GM12878 (cell line): Measurements from ENCODE around the gene GARIN5B. TPM values are rescaled to one million over a fixed set of nuclear protein-coding genes. Genes with fewer than 3 reads are reported as not detected.
A peak's percentile ranks its signal among the peaks of the same experiment; 100 is the strongest.

ENCODE experiments used
- ATAC-seq: fragments of 200-7000 bp; cut with Tn5 transposase; 3 replicates; pipeline ENCODE4 v1.9.1; 2020; ENCODE audit warnings: mild to moderate bottlenecking, moderate library complexity
- BruUV-seq: library from RNA; stranded (reverse); fragments of 400-500 nt; replicated peaks from 2 replicates; lab custom pipeline; 2021; lab: Mats Ljungman, UMichigan
- CTCF ChIA-PET: fragments of 300-600 bp; sonication (Branson Sonifier 250); formaldehyde crosslinking; extraction: SDS; loops from one replicate; lab custom pipeline; 2021; ENCODE audit warnings: inconsistent platforms; lab: Yijun Ruan, JAX
- POLR2A ChIA-PET: fragments of 350-600 bp; formaldehyde crosslinking; extraction: SDS; loops from one replicate; lab custom pipeline; 2021; ENCODE audit warnings: inconsistent platforms; lab: Charles Lee
- RAD21 ChIA-PET: fragments of 300-600 bp; sonication (Branson Sonifier 250); formaldehyde crosslinking; loops from one replicate; lab custom pipeline; 2023; ENCODE audit warnings: antibody characterized with exemption; ENCODE audit not compliant: unreplicated experiment; lab: Charles Lee
- SMC1A ChIA-PET: fragments of 300-600 bp; sonication (Branson Sonifier 250); formaldehyde crosslinking; loops from one replicate; lab custom pipeline; 2023; ENCODE audit not compliant: unreplicated experiment, uncharacterized antibody; lab: Charles Lee
- DNase-seq: peaks from one replicate; pipeline ENCODE4 v3.0.0-alpha.2; 2011; ENCODE audit warnings: low read depth, low spot score
- FAIRE-seq: peaks from 3 replicates; lab custom pipeline; 2011; peaks lifted over from hg19 to GRCh38; lab: Jason Lieb, UNC
- H2AFZ ChIP-seq: 2 replicates; pipeline ENCODE4 v1.6.0; 2011; ENCODE audit warnings: low read depth, low read length, control low read depth; ENCODE audit not compliant: control insufficient read depth
- H3K27ac ChIP-seq: 2 replicates; pipeline ENCODE4 v1.5.1; 2011; ENCODE audit warnings: control low read depth; ENCODE audit not compliant: control insufficient read depth, insufficient read depth
- H3K27me3 ChIP-seq, 2 experiments: replicated peaks in 1 of 2; 2 replicates each; pipeline versions ENCODE4 v1.6.0 to v1.6.1; 2011; ENCODE audit warnings: low read length in 1 of 2; ENCODE audit not compliant: control insufficient read depth in 2 of 2, insufficient read depth in 2 of 2
- H3K36me3 ChIP-seq, 2 experiments: 2 replicates each; pipeline ENCODE4 v1.5.1; 2011; ENCODE audit warnings: low read length in 1 of 2; ENCODE audit not compliant: control insufficient read depth in 2 of 2, insufficient read depth in 2 of 2
- H3K4me1 ChIP-seq: 2 replicates; pipeline ENCODE4 v1.6.1; 2011; ENCODE audit warnings: mild to moderate bottlenecking, low read length, moderate library complexity, mixed read lengths; ENCODE audit not compliant: control insufficient read depth, insufficient read depth
- H3K4me2 ChIP-seq: 2 replicates; pipeline ENCODE4 v1.6.0; 2011; ENCODE audit warnings: control low read depth; ENCODE audit not compliant: control insufficient read depth, insufficient read depth
- H3K4me3 ChIP-seq: fragments of 200-600 bp; sonication (generic); 2 replicates; pipeline ENCODE4 v1.5.1; 2016
- H3K79me2 ChIP-seq: 2 replicates; pipeline ENCODE4 v1.6.0; 2011; ENCODE audit warnings: low read length; ENCODE audit not compliant: control insufficient read depth, insufficient read depth
- H3K9ac ChIP-seq: 2 replicates; pipeline ENCODE4 v1.8.0; 2011; ENCODE audit warnings: low read length, control low read depth, mixed read lengths; ENCODE audit not compliant: control insufficient read depth, insufficient read depth
- H3K9me3 ChIP-seq: replicated peaks from 3 replicates; pipeline ENCODE4 v1.5.1; 2011; ENCODE audit warnings: mild to moderate bottlenecking, low read length; ENCODE audit not compliant: control insufficient read depth, insufficient read depth
- H4K20me1 ChIP-seq: 2 replicates; pipeline ENCODE4 v1.6.0; 2011; ENCODE audit not compliant: control insufficient read depth, insufficient read depth
- ATF3 ChIP-seq: IDR thresholded peaks from 2 replicates; pipeline ENCODE4 v1.6.1; 2011; ENCODE audit warnings: low read depth, mild to moderate bottlenecking, low read length, moderate library complexity, borderline replicate concordance; ENCODE audit errors: extremely low read depth
- CEBPB ChIP-seq, 2 experiments: fragments of 150-350 bp in 1 of 2; IDR thresholded peaks; 2 replicates each; pipeline ENCODE4 v1.6.1; 2012 to 2014; ENCODE audit warnings: low read depth in 2 of 2, low read length in 2 of 2, borderline replicate concordance in 1 of 2, inconsistent platforms in 1 of 2
- CREB1 ChIP-seq: IDR thresholded peaks from 2 replicates; pipeline ENCODE4 v1.6.1; 2012; ENCODE audit warnings: low read depth, mild to moderate bottlenecking, inconsistent platforms
- GABPA ChIP-seq: IDR thresholded peaks from 2 replicates; pipeline ENCODE4 v1.6.1; 2014; ENCODE audit warnings: antibody characterized with exemption, low read depth, mild to moderate bottlenecking, inconsistent platforms
- IKZF1 ChIP-seq: fragments of 450-650 bp; conservative IDR thresholded peaks from 2 replicates; pipeline ENCODE4 v1.6.1; 2017; ENCODE audit warnings: antibody characterized with exemption, mild to moderate bottlenecking
- MTA2 ChIP-seq: fragments of 450-650 bp; IDR thresholded peaks from 2 replicates; pipeline ENCODE4 v1.6.1; 2016; ENCODE audit warnings: low read depth, mild to moderate bottlenecking, moderate library complexity
- RAD21 ChIP-seq: IDR thresholded peaks from 2 replicates; pipeline ENCODE4 v1.6.1; 2011; ENCODE audit warnings: mild to moderate bottlenecking, low read depth, low read length, moderate library complexity; ENCODE audit not compliant: insufficient read depth
- RFX5 ChIP-seq: IDR thresholded peaks from 2 replicates; pipeline ENCODE4 v1.6.1; 2011; ENCODE audit warnings: low read depth, low read length, improper control_type of control experiment
- RUNX3 ChIP-seq: IDR thresholded peaks from 2 replicates; pipeline ENCODE4 v1.6.1; 2012; ENCODE audit warnings: low read length, inconsistent platforms
- SIX5 ChIP-seq: IDR thresholded peaks from 2 replicates; pipeline ENCODE4 v1.6.1; 2011; ENCODE audit warnings: mild to moderate bottlenecking, low read depth, low read length, moderate library complexity; ENCODE audit not compliant: severe bottlenecking
- SREBF1 ChIP-seq: IDR thresholded peaks from 2 replicates; pipeline ENCODE4 v1.6.1; 2012; ENCODE audit warnings: mild to moderate bottlenecking, low read length
- SREBF2 ChIP-seq: IDR thresholded peaks from 2 replicates; pipeline ENCODE4 v1.6.1; 2012; ENCODE audit warnings: mild to moderate bottlenecking, low read length
- WGBS: methylation state at CpG from one replicate; pipeline ENCODE4 v1.1.6; 2016; ENCODE audit warnings: low lambda C conversion rate; ENCODE audit not compliant: insufficient replicate concordance, insufficient coverage; ENCODE audit errors: missing lambda C conversion rate; 5-methylcytosine and 5-hydroxymethylcytosine counted together
- in situ Hi-C: fragments of 300-500 bp; cut with MboI; formaldehyde crosslinking; loops from 9 replicates; pipeline ENCODE4 v1.14.3; 2018; ENCODE audit warnings: mixed read lengths
- intact Hi-C: fragments of 100-400 bp; cut with micrococcal nuclease; formaldehyde crosslinking; loops from one replicate; pipeline ENCODE4 v1.14.2; 2022; ENCODE audit not compliant: unreplicated experiment
- polyA plus RNA-seq, 11 experiments: library from polyadenylated mRNA; depleted of rRNA in 4 of 11; unstranded in 6 of 11; stranded (reverse) in 5 of 11; fragments of >200 nt; fragmentation: Nextera tagmentation in 4 of 11; fragmentation: Illumina TruSeq in 1 of 11; extraction: Ambion mirVana in 4 of 11; extraction: Trizol in 1 of 11; gene quantifications; 1 replicate in 1 of 11; 2 replicates in 10 of 11; pipeline versions ENCODE4 v1.2.1 to v1.2.3, GENCODE V29; 2011 to 2016; ENCODE audit warnings: inconsistent platforms in 2 of 11, missing spikeins in 2 of 11, low read depth in 1 of 11
- total RNA-seq, 4 experiments: library from RNA; depleted of rRNA in 3 of 4; stranded (reverse); fragments of >200 nt in 3 of 4; fragmentation: Illumina TruSeq in 1 of 4; extraction: Trizol in 1 of 4; gene quantifications; 2 replicates each; pipeline versions ENCODE4 v1.2.1 to v1.2.3, GENCODE V29; 2013 to 2021
- TF ChIP-seq, protein P1 (sequence below): fragments of 450-650 bp; IDR thresholded peaks from 2 replicates; pipeline ENCODE4 v1.6.1; 2016; ENCODE audit warnings: mild to moderate bottlenecking, moderate library complexity, borderline replicate concordance

The GARIN5B gene
- total and polyA plus RNA-seq, 10 of the 15 experiments (the other 5 are each of a cell fraction or from before 2014, with no cell fraction given) = not detected

DNA sequence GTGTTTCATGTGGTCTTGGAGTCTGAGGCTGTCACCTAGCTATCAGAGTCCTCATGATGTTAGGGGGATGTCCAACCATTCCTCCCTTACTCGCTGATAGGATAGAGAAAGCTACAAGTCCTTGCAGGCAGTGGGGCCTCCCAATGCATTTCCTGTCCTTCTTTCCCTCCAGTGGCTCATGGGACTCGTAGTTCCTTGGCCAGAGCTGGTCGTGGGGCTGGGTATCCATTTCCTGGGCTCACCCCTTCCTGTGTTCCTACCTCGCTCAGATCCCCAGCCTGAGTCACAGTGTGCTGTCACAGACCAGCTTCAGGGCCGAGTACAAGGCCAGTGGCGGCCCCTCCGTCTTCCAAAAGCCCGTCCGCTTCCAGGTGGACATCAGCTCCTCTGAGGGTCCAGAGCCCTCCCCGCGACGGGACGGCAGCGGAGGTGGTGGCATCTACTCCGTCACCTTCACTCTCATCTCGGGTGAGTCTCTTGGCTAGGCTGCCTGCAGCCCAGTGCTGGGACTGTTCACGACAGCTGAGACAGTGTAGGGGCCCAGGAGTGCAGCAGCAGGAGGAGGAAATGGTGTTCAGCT lies 57.0 kb downstream of the GARIN5B start:
- Histone ChIP-seq H3K27me3 (no peaks in the 10 kb centered on the region), H3K79me2 (no peaks in the 10 kb centered on the region), H3K9me3 (no peaks in the 10 kb centered on the region), H3K4me2 (no peak overlapping the region), H2AFZ (no peak overlapping the region), H3K27ac (no peak overlapping the region), H3K4me3 (no peak overlapping the region), H3K4me1 (peaks cover 3% of the 10 kb centered on the region; the same call in 1 of the 2 replicates), H3K36me3 (no peaks in the 10 kb centered on the region), H3K9ac (no peak overlapping the region), H4K20me1 (no peaks in the 10 kb centered on the region; the same call in 1 of the 2 replicates)
- in situ Hi-C loops (no loop called here), intact Hi-C loops (no loop called here)
- ChIA-PET RAD21 (no interaction called here), POLR2A (no interaction called here), CTCF (no interaction called here), SMC1A (no interaction called here)
- TF ChIP-seq RFX5 (no peak), SIX5 (peak; percentile 41)
- WGBS = 46% methylated on average over 17 of the region's 17 CpGs
- ATAC-seq = no peak
- no TSS peak for BruUV-seq
- no peak for DNase-seq
- no peak for FAIRE-seq

DNA sequence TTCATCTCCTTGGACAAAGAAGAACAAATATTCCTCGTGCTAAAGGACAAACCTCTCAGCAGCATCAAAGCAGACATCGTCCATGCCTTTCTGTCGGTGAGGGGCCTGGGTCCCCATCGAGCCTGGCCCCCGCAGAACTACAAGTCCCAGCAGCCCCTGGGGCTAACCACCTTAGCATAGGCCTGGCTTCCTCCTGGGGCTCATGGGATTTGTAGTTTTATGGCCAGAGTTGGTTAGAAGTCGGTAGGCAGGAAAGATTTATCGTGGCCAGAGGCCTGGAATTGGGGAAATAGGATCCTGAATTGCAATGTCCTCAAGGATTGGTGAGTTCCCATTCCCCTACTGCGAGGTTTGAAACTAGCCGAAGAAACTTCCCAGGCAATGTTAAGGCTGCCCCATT lies 57.6 kb downstream of the GARIN5B start:
- no peaks in the 10 kb centered on the region for H3K36me3 ChIP-seq
- no peaks in the 10 kb centered on the region for H3K27me3 ChIP-seq
- in situ Hi-C loops = no loop called here
- no peak overlapping the region for H3K4me3 ChIP-seq
- no peak overlapping the region for H3K9ac ChIP-seq
- H4K20me1 ChIP-seq = no peaks in the 10 kb centered on the region; the same call in 1 of the 2 replicates
- intact Hi-C loops = no loop called here
- no TSS peak for BruUV-seq
- H3K27ac ChIP-seq = no peak overlapping the region
- no peaks in the 10 kb centered on the region for H3K79me2 ChIP-seq
- RAD21 ChIA-PET = no interaction called here
- no peak overlapping the region for H2AFZ ChIP-seq
- POLR2A ChIA-PET = interaction anchor here (0.5 kb wide), 1 partner anchor 33 kb away, joined by 6 read pairs; no protein-coding TSS in a partner anchor
- H3K4me1 ChIP-seq = peaks cover 3% of the 10 kb centered on the region; the same call in 1 of the 2 replicates
- H3K4me2 ChIP-seq = no peak overlapping the region
- ATAC-seq (peak; percentile 66), DNase-seq (no peak), FAIRE-seq (no peak)
- SMC1A ChIA-PET = no interaction called here
- 53% methylated on average over 9 of the region's 9 CpGs for WGBS
- CTCF ChIA-PET = no interaction called here
- H3K9me3 ChIP-seq = no peaks in the 10 kb centered on the region
- TF ChIP-seq SIX5 (peak; percentile 98), CREB1 (peak; percentile 58; the same call in 1 of the 2 replicates), SREBF1 (peak; percentile 57), CEBPB (IDR thresholded peaks at IDR 0.05; ENCODE audit: borderline replicate concordance in 1 of 2, low read depth in 2 of 2, low read length in 2 of 2) (no peak), SREBF2 (no peak), MTA2 (no peak), ATF3 (peak; percentile 48; the same call in 1 of the 2 replicates), RUNX3 (peak; percentile 53), IKZF1 (peak; percentile 79), RAD21 (no peak), GABPA (peak; percentile 80)
- TF ChIP-seq, protein P1, sequence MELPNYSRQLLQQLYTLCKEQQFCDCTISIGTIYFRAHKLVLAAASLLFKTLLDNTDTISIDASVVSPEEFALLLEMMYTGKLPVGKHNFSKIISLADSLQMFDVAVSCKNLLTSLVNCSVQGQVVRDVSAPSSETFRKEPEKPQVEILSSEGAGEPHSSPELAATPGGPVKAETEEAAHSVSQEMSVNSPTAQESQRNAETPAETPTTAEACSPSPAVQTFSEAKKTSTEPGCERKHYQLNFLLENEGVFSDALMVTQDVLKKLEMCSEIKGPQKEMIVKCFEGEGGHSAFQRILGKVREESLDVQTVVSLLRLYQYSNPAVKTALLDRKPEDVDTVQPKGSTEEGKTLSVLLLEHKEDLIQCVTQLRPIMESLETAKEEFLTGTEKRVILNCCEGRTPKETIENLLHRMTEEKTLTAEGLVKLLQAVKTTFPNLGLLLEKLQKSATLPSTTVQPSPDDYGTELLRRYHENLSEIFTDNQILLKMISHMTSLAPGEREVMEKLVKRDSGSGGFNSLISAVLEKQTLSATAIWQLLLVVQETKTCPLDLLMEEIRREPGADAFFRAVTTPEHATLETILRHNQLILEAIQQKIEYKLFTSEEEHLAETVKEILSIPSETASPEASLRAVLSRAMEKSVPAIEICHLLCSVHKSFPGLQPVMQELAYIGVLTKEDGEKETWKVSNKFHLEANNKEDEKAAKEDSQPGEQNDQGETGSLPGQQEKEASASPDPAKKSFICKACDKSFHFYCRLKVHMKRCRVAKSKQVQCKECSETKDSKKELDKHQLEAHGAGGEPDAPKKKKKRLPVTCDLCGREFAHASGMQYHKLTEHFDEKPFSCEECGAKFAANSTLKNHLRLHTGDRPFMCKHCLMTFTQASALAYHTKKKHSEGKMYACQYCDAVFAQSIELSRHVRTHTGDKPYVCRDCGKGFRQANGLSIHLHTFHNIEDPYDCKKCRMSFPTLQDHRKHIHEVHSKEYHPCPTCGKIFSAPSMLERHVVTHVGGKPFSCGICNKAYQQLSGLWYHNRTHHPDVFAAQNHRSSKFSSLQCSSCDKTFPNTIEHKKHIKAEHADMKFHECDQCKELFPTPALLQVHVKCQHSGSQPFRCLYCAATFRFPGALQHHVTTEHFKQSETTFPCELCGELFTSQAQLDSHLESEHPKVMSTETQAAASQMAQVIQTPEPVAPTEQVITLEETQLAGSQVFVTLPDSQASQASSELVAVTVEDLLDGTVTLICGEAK = peak; percentile 50; the same call in 1 of the 2 replicates
